HG03095 (cell line): ENCODE measurements around the gene SH3BP5L.

Source experiments
- ATAC-seq: cut with Tn5 transposase; IDR thresholded peaks from one replicate; pipeline ENCODE4 v1.9.1; 2021; ENCODE audit warnings: moderate library complexity; ENCODE audit not compliant: unreplicated experiment

Gene SH3BP5L

GRCh38 chr1:248825909-248826760 lies at the start of gene SH3BP5L:
TSS of gene SH3BP5L (minus strand) at chr1:248825915. CDS start at chr1:248824935, 980 bp downstream.
- ATAC-seq, result peak; percentile 91

DNA sequence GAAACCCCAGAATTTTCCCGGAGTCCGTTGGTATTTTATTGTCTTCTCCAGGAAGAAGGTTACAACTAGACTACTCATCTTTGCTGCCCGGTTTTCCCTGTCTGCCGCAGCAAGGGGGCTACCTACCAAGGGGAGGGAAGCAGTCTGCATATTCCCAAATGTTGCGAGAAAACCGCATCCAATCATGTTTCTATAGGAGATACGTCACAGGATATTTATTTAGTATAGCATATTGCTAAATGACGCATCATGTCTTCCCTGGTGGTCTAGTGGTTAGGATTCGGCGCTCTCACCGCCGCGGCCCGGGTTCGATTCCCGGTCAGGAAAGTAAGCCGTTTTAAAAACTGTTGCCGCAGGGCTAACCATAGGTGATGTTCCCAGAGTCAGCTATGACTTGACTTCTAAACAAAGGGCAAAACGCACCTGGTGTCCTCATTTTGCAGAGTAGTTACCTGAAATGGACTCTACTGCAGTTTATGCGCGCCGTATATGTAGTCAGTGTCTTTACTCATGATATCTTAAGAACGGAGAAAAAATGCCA lies 48.3 kb upstream of the SH3BP5L start:
- peak; percentile 59 for ATAC-seq

DNA sequence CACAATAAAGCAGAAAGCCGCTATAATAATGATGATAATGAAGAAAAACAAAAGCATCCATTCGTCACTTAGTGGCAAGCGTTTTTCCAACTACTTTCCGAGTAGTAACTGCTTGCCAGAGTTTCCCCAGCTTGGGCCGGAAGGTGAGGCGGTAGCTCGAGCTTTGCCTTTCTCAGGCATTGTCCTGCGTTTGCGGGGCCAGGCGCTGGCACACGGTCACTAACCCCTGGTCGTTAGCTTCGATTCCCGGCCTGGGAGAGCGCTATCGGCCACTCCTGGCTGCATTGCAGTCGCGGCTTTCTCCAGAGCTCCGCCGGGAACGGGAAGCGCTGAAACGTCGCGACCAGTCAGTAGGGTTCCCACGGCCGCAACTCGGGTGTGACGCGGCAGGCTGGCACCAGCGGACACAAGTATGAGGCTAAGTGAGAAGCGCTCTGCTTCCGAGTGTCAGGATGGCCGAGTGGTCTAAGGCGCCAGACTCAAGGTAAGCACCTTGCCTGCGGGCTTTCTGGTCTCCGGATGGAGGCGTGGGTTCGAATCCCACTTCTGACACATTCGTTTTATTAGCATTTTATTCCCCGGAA lies 47.8 kb upstream of the SH3BP5L start:
- peak; percentile 83 for ATAC-seq

- ATAC-seq, result peak; percentile 40
These were observed 47.2 kb upstream of the SH3BP5L start for GRCh38 chr1:248872752-248873408.

DNA sequence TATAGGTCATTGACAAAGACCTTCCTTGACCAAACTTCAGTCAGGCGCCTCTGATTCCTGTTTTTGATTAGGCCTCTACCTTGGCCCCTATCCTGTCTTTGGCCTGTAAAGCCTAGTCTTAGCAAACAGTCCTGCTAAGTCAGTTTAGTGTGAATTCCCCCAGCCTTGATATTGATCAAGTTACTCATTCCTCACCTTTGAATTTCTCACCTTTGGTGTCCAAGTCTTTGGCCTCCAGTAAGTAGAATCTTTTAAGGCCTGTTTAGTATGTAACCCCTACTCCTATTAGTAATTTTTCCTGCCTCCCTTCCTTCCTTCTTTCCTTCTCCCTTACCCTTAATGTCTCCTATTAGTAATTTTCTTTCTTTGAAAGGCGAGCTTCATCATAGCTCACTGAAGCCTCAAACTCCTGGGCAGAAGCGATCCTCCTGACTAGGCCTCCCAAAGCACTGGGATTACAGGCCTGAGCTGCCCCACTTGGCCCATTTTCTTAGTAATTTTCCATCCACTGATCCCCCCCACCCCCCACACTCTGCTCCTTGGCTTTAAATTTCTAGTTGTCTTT lies 46.2 kb upstream of the SH3BP5L start:
- no peak for ATAC-seq

GRCh38 chr1:248862998-248863881 lies 37.5 kb upstream of the SH3BP5L start:
- peak; percentile 57 for ATAC-seq

GRCh38 chr1:248862695-248862997 lies 36.9 kb upstream of the SH3BP5L start:
- ATAC-seq, result peak; percentile 5

DNA sequence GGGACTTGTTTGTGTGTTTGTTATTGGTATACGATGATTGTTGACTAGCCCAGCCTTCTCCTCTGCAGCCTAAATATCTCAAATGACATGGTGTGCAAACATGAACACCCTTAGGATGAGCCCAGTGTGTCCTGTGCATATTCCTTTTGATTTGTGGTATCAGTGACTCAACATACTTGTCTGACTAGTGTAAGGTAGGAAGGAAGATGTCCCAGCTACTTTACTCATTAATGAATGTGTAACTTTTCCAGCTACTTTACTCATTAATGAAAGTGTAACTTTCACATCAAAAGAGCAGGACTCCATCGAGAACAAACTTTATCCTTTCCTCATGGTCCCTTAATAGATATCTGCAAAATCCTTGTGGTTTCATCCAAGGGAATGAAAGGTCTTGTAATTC lies 35.9 kb upstream of the SH3BP5L start:
- ATAC-seq, result no peak

GRCh38 chr1:248860007-248860406 lies 34.3 kb upstream of the SH3BP5L start:
- no peak for ATAC-seq

GRCh38 chr1:248858891-248859889 lies 33.5 kb upstream of the SH3BP5L start, which contains the start of gene ZNF692:
TSS of gene ZNF692 (minus strand) at chr1:248859085. CDS start at chr1:248858309, 776 bp downstream.
- ATAC-seq, result peak; percentile 67

- ATAC-seq, result peak; percentile 31
These were observed 32.6 kb upstream of the SH3BP5L start for GRCh38 chr1:248858096-248858890.

- ATAC-seq, result no peak
These were observed 32.0 kb upstream of the SH3BP5L start for GRCh38 chr1:248857749-248858095.

DNA sequence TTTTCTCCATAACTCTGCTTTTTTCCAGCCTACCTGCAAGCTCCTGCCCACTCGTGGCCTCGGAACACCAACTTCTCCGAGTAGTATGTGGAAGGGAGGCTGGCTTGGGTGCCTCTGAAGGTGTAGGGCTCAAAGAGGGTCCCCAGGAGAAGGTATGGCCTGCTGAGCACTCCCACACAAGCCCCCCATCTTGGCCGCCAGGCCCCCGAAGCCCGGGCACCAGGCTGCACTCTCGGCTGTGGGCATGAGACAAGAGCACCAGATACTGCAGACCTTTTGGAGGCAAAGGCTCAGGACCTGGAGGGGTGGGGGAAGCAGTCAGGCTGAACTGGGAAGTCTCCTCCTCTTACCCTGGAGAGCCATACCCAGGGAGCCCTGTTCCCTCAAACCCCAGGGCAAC lies 31.5 kb upstream of the SH3BP5L start:
- ATAC-seq, result no peak

GRCh38 chr1:248856176-248856575 lies 30.5 kb upstream of the SH3BP5L start:
- no peak for ATAC-seq

DNA sequence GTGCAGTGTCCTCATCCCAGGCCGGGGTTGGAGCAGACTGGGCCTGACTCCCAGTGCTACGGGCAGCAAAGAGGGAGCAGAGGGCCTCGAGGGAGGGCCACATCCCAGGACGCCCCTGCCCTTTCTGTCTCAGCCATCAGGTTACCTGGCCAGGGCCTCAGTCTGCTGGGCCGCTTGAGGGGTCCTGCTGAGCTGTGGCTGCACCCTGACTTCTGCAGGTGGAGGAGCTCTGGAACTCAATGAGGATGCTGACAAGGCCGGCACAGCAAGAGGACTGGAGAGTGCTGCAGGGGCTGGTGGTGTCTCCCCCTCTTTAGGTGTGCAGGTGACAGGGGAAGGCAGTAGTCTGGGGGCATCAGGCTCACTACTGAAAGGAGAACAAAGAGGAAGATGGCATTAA lies 29.9 kb upstream of the SH3BP5L start:
- no peak for ATAC-seq

- ATAC-seq, result no peak
These were observed 28.1 kb upstream of the SH3BP5L start for GRCh38 chr1:248853663-248854375.

DNA sequence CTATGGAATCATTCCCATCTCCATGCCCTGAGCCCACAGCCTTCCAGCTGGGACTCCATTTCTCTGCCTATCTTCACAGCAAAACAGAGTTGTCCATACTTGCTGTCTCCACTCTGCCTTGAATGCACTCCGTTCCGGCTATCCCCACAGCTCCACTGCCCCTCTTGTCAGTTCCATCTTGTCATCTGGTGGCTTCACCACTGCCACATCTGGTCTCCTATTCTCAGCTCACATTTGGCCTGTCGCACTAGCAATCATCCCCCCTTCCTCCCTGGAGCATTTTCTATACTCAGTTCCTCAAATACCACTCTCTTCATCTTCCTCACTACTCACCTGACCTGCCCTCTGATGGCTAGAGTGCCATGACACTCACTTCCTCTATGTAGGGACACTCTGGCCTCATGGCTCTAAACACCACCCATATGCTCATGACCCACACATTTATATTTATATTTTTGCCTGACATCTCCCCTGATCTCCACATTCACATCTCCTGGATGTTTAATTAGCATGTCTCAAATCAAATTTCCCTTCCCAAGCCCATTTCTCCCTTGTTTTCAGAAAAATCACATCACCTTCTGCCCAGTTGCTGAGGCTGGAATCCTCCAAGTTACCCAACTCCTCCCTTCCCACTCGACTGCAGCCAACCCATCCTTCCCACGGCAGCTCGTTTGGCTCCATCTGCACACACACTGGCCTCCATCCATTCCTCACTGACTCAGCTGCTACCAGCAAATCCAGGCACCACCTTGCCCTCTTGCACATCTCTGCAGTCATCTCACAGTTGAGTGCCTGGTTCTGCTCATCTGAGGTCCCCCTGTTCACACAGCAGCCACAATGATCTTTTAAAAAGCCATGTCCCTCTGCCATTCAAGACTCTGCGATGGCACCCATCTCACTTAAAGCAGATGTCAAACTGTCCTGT lies 27.0 kb upstream of the SH3BP5L start:
- no peak for ATAC-seq
